ENCODE measurements around the gene NOSIP.
"Not testable (repeated sequence)": the region's sequence is repeated elsewhere in the genome, so short reads cannot be mapped to it uniquely, and the experiment has no call there.

Gene NOSIP, protein sequence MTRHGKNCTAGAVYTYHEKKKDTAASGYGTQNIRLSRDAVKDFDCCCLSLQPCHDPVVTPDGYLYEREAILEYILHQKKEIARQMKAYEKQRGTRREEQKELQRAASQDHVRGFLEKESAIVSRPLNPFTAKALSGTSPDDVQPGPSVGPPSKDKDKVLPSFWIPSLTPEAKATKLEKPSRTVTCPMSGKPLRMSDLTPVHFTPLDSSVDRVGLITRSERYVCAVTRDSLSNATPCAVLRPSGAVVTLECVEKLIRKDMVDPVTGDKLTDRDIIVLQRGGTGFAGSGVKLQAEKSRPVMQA

GRCh38 chr19:49580264-49581006, at the start of gene NOSIP:
NOSIP (minus strand) TSS chr19:49580556; CDS start chr19:49560691, 19,865 bp downstream.
- H3K27ac ChIP-seq, result peak within 1 kb of the TSS in 1 of 2 donors; percentile 90
- TF ChIP-seq CTCF (IDR thresholded peaks at IDR 0.05), result no peak
- DNase-seq (ENCODE audit: low spot score), result peak; percentile 96
- peak within 1 kb of the TSS; percentile 91 for H3K4me3 ChIP-seq

GRCh38 chr19:49629659-49630058, 49.3 kb upstream of the NOSIP start:
- Histone ChIP-seq H3K4me3 (no peak overlapping the region), H3K27ac (peak overlapping the region in 1 of 2 donors; percentile 20)
- no peak for DNase-seq (ENCODE audit: low spot score)
- TF ChIP-seq CTCF (IDR thresholded peaks at IDR 0.05), result no peak

GRCh38 chr19:49626226-49626625, 45.9 kb upstream of the NOSIP start:
- Histone ChIP-seq H3K4me3 (no peak overlapping the region), H3K27ac (no peak overlapping the region)
- TF ChIP-seq CTCF (IDR thresholded peaks at IDR 0.05), result no peak
- no peak for DNase-seq (ENCODE audit: low spot score)

- DNase-seq (ENCODE audit: low spot score), result no peak
- H3K4me3 ChIP-seq, result no peak overlapping the region
- no peak overlapping the region for H3K27ac ChIP-seq
- TF ChIP-seq CTCF (IDR thresholded peaks at IDR 0.05), result no peak
Observed at GRCh38 chr19:49624967-49625910, 44.9 kb upstream of the NOSIP start.

DNA sequence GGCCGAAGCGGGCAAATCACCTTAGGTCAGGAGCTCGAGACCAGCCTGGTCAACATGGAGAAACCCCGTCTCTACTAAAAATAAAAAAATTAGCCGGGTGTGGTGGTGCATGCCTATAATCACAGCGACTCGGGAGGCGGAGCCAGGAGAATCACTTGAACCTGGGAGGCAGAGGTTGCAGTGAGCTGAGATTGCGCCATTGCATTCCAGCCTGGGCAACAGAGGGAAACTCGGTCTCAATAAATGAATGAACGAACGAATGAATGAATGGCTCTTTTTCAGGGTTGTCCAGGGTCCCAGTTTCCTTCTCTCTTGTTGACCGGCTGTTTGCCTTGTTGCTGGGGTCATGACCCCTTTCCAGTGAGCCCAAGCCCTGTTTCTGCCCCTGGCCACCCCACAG, 37.5 kb upstream of the NOSIP start:
- DNase-seq (ENCODE audit: low spot score); H3K27ac ChIP-seq; H3K4me3 ChIP-seq: not testable (repeated sequence)

DNA sequence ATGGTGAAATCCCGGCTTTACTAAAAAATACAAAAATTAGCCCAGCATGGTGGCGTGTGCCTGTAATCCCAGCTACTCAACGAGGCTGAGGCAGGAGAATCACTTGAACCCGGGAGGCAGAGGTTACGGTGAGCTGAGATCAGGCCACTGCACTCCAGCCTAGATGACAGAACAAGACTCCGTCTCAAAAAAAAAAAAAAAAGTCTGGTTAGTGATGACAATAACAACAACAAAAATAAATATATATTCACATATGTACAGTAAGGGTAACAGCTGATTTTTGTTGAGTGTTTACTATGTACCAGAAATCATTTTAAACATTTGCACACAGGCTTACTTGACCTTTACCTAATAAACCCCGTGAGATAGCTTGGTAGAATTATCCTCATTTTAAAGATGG, 36.6 kb upstream of the NOSIP start:
- Histone ChIP-seq H3K4me3 (no peak overlapping the region), H3K27ac (no peak overlapping the region)
- no peak for DNase-seq (ENCODE audit: low spot score)
- TF ChIP-seq CTCF (IDR thresholded peaks at IDR 0.05), result no peak

DNA sequence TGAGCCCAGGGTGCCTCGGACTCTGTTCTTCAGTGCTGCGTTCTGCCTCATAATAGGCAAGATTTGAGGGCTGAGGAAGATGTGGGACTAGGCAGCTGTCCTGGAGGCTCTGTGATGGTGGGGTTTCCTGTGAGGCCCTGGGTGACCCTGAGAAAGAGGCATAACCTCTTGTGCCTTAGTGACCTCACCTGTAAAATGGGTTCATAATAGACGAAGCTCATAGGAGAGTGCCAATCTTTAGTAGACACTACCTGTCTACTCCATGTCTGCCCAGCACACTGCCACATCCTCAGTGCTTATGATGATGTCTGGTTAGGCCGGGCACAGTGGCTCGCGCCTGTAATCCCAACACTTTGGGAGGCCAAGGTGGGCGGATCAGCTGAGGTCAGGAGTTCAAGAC, 36.2 kb upstream of the NOSIP start:
- no peak for TF ChIP-seq CTCF (IDR thresholded peaks at IDR 0.05)
- Histone ChIP-seq H3K4me3 (no peak overlapping the region), H3K27ac (no peak overlapping the region)
- no peak for DNase-seq (ENCODE audit: low spot score)
